DOHH2 (cell line): ENCODE data around the gene STK11.

Source experiments
- H3F3A ChIP-seq: fragments of 200-600 bp; sonication (generic), shearing (Covaris generic); 2 replicates; pipeline ENCODE4 v1.6.0; 2016; ENCODE audit warnings: antibody characterized with exemption, mild to moderate bottlenecking; ENCODE audit not compliant: control insufficient read depth, insufficient read depth
- H3K27ac ChIP-seq: fragments of 200-600 bp; sonication (generic); 2 replicates; pipeline ENCODE4 v1.5.1; 2014; ENCODE audit warnings: low read depth, mild to moderate bottlenecking, low read length, moderate library complexity
- H3K27me3 ChIP-seq: fragments of 200-600 bp; sonication (generic); 2 replicates; pipeline ENCODE4 v1.6.1; 2014; ENCODE audit warnings: mild to moderate bottlenecking, low read length, mixed read lengths; ENCODE audit not compliant: control insufficient read depth
- H3K36me3 ChIP-seq: fragments of 200-600 bp; sonication (generic); 2 replicates; pipeline ENCODE4 v1.6.1; 2014; ENCODE audit warnings: mild to moderate bottlenecking, low read length, moderate library complexity, mixed read lengths; ENCODE audit not compliant: control insufficient read depth
- H3K4me1 ChIP-seq: fragments of 200-600 bp; sonication (generic); 2 replicates; pipeline ENCODE4 v1.6.1; 2014; ENCODE audit warnings: mild to moderate bottlenecking, low read length, mixed read lengths; ENCODE audit not compliant: control insufficient read depth
- H3K4me2 ChIP-seq: fragments of 200-600 bp; sonication (generic); 2 replicates; pipeline ENCODE4 v1.6.0; 2014; ENCODE audit warnings: mild to moderate bottlenecking, low read length, moderate library complexity
- H3K4me3 ChIP-seq: fragments of 200-600 bp; sonication (generic); 2 replicates; pipeline ENCODE4 v1.5.1; 2014; ENCODE audit warnings: mild to moderate bottlenecking, low read length, mixed read lengths
- H3K79me2 ChIP-seq: fragments of 200-600 bp; sonication (generic); 2 replicates; pipeline ENCODE4 v1.6.1; 2014; ENCODE audit warnings: mild to moderate bottlenecking, low read length, mixed read lengths; ENCODE audit not compliant: control insufficient read depth
- H3K9me2 ChIP-seq: fragments of 200-600 bp; sonication (generic); replicated peaks from 2 replicates; pipeline ENCODE4 v1.6.1; 2014; ENCODE audit warnings: mild to moderate bottlenecking, low read length, mixed read lengths; ENCODE audit not compliant: control insufficient read depth
- H3K9me3 ChIP-seq: fragments of 200-600 bp; sonication (generic); 2 replicates; pipeline ENCODE4 v1.6.1; 2014; ENCODE audit warnings: antibody characterized with exemption, low read length, mixed read lengths; ENCODE audit not compliant: control insufficient read depth, insufficient read depth
- H4K20me1 ChIP-seq: fragments of 200-600 bp; sonication (generic); 2 replicates; pipeline ENCODE4 v1.6.0; 2014; ENCODE audit warnings: low read depth, mild to moderate bottlenecking, antibody characterized with exemption, low read length, moderate library complexity; ENCODE audit not compliant: control insufficient read depth, insufficient read depth
- CTCF ChIP-seq: fragments of 200-600 bp; sonication (generic); IDR thresholded peaks from one replicate; pipeline ENCODE4 v1.5.1; 2014; ENCODE audit warnings: antibody characterized with exemption, mild to moderate bottlenecking, low read depth, low read length; ENCODE audit not compliant: poor library complexity, severe bottlenecking
- EZH2phosphoT487 ChIP-seq: fragments of 200-600 bp; sonication (generic); IDR thresholded peaks from 2 replicates; pipeline ENCODE4 v1.6.1; 2017; ENCODE audit warnings: borderline replicate concordance, mild to moderate bottlenecking, antibody characterized with exemption, low read length, moderate library complexity, mixed read lengths

STK11 gene

DNA sequence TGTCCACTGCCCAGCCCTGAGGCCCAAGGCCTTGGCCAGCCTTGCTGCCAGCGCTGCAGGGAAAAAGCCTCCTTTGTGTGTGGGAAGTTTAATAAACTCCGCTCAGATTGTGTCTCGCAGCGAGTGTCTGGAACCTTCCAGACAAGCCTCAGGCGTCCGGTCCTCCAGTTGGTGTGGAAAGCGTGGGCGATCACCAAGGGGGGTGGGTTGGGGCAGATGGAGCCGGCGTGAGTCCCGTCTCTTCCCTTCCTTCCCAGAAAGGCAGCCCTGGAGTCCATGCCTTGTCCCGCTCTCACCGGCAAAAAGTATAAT lies 4.6 kb downstream of the STK11 start:
- Histone ChIP-seq H3K36me3 (peaks cover 50% of the 10 kb centered on the region), H3K4me3 (no peak overlapping the region), H3K27ac (no peak overlapping the region), H4K20me1 (peaks cover 9% of the 10 kb centered on the region; the same call in 1 of the 2 replicates), H3F3A (no peaks in the 10 kb centered on the region), H3K4me2 (peak overlapping the region; percentile 1; the same call in 1 of the 2 replicates), H3K27me3 (no peaks in the 10 kb centered on the region), H3K79me2 (peaks cover 91% of the 10 kb centered on the region), H3K9me2 (no peaks in the 10 kb centered on the region), H3K9me3 (no peaks in the 10 kb centered on the region), H3K4me1 (peaks cover 15% of the 10 kb centered on the region)
- no peak for TF ChIP-seq CTCF
- no peak for TF ChIP-seq EZH2phosphoT487

GRCh38 chr19:1211494-1212234 lies 6.1 kb downstream of the STK11 start:
- H3K36me3 ChIP-seq = peaks cover 51% of the 10 kb centered on the region
- H3K9me3 ChIP-seq = no peaks in the 10 kb centered on the region
- no peak for TF ChIP-seq CTCF
- TF ChIP-seq EZH2phosphoT487 = no peak
- peaks cover 14% of the 10 kb centered on the region for H3K4me1 ChIP-seq
- no peak overlapping the region for H3K27ac ChIP-seq
- no peak overlapping the region for H3K4me3 ChIP-seq
- H3F3A ChIP-seq = no peaks in the 10 kb centered on the region
- H3K79me2 ChIP-seq = peaks cover 100% of the 10 kb centered on the region
- H3K9me2 ChIP-seq = no peaks in the 10 kb centered on the region
- peaks cover 9% of the 10 kb centered on the region; the same call in 1 of the 2 replicates for H4K20me1 ChIP-seq
- no peaks in the 10 kb centered on the region for H3K27me3 ChIP-seq
- H3K4me2 ChIP-seq = no peak overlapping the region

DNA sequence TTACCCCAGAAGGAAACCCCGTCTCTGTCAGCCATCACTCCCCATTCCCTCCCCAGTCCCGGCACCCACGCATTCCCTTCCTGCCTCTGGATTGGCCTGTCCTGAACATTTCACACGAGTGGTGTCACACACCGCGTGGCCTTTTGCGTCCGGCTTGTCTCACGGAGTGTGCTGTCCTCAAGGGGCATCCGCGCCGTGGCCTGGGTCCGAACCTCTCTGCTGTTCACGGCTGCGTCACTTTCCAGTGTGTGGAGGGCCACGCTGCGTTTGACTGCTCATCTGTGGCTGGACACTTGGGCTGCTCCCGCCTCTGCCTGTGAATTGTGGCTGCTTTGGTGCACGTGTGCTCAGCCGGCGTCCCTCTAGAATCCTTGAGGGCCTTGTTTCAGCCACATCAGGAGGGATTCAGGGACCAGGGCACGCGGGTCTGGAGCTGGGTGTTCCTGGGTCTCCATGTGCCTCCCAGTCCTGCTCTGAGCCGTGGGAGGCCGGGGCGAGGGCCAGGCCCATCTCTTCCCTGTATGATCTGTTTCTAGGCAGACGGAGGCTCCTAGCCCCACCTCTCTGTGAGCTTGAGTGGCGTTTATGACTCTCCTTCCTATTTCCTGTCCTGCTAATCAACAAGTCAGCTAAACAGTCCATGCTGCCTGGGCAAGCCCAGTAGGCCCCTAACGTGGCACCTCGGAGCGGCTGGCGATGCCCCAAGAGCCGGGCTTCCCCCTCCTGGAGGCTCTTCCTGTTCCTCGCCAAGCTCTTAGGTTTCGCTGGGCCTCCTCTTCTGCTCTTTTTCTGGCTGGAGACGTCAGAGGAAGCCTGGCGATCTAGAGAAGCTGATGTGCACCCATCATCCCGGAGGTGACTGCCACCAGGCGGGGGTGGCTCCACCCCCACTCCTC lies 8.1 kb downstream of the STK11 start:
- H3K4me3 ChIP-seq = no peak overlapping the region

More for the DNA sequence above, 8.1 kb downstream of the STK11 start:
- TF ChIP-seq EZH2phosphoT487 (no peak), CTCF (no peak)
- no peaks in the 10 kb centered on the region for H3F3A ChIP-seq
- H3K9me2 ChIP-seq = no peaks in the 10 kb centered on the region
- H4K20me1 ChIP-seq = peaks cover 14% of the 10 kb centered on the region; the same call in 1 of the 2 replicates
- peaks cover 37% of the 10 kb centered on the region for H3K36me3 ChIP-seq
- no peaks in the 10 kb centered on the region for H3K9me3 ChIP-seq
- H3K4me1 ChIP-seq = peaks cover 13% of the 10 kb centered on the region
- H3K27ac ChIP-seq = no peak overlapping the region
- H3K27me3 ChIP-seq = no peaks in the 10 kb centered on the region
- H3K79me2 ChIP-seq = peaks cover 100% of the 10 kb centered on the region
- H3K4me2 ChIP-seq = peak overlapping the region; percentile 6; the same call in 1 of the 2 replicates
